Stimulated activated CD4-positive, alpha-beta T cell treated with anti-CD3 and anti-CD28 coated beads, Interleukin-12 subunit alpha, Interleukin-12 subunit beta, amount 100 ng/mL, for 48 hours (primary cell): Measurements from ENCODE around the gene CYP1A2.
"Not testable (repeated sequence)": the region's sequence is repeated elsewhere in the genome, so short reads cannot be mapped to it uniquely, and the experiment has no call there.

ENCODE experiments used
- DNase-seq, 3 donors: peaks; one replicate each; pipeline ENCODE4 v3.0.0-alpha.2; 2020; ENCODE audit warnings: low read depth in 2 of 3, low spot score in 1 of 3

Gene CYP1A2, protein sequence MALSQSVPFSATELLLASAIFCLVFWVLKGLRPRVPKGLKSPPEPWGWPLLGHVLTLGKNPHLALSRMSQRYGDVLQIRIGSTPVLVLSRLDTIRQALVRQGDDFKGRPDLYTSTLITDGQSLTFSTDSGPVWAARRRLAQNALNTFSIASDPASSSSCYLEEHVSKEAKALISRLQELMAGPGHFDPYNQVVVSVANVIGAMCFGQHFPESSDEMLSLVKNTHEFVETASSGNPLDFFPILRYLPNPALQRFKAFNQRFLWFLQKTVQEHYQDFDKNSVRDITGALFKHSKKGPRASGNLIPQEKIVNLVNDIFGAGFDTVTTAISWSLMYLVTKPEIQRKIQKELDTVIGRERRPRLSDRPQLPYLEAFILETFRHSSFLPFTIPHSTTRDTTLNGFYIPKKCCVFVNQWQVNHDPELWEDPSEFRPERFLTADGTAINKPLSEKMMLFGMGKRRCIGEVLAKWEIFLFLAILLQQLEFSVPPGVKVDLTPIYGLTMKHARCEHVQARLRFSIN

GRCh38 chr15:74748322-74748946, at the start of gene CYP1A2:
Gene CYP1A2, plus strand, starts transcription at chr15:74748845. Its CDS starts 894 bp downstream, at chr15:74749739.
- DNase-seq, result no peak

GRCh38 chr15:74709011-74709410, 39.6 kb upstream of the CYP1A2 start:
- no peak for DNase-seq

DNA sequence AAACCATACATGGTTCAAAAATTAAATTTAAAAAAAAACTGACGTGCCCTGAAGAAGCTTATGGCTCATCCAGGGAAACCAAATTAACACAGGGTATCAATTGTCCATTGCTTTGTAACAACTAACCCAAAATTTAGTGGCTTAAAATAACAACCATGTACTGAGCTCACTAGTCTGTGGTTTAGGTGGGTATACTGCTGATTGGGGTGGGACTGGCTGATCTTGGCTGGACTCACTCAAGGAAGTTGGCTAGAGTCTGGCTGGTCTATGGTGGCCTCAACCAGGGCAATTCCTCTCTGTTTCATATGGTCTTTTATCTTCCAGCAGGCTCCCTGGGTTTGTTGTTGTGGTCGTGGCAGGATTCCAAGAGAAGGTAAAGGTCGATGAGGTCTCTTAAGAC, 38.8 kb upstream of the CYP1A2 start:
- no peak for DNase-seq

- DNase-seq, result no peak
These were observed 38.1 kb upstream of the CYP1A2 start for GRCh38 chr15:74710319-74711094.

DNA sequence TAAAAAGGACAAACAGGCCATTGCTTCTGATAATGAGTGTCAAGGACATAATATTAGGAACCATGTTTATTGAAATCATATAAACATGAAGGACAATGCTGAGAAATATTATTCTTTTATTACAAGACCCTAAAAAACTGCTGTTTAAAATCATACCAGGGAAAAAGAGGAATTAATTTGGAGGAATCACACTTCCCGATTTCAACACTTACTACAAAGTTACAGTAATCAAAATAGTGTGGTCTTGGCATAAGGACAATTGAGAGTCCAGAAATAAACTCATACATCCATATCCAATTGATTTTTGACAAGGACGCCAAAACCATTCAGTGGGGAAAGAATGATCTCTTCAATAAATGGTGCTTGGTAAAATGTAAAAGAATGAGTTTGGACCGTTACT, 36.3 kb upstream of the CYP1A2 start:
- DNase-seq, result no peak

GRCh38 chr15:74716651-74717050, 32.0 kb upstream of the CYP1A2 start:
- DNase-seq, result no peak

DNA sequence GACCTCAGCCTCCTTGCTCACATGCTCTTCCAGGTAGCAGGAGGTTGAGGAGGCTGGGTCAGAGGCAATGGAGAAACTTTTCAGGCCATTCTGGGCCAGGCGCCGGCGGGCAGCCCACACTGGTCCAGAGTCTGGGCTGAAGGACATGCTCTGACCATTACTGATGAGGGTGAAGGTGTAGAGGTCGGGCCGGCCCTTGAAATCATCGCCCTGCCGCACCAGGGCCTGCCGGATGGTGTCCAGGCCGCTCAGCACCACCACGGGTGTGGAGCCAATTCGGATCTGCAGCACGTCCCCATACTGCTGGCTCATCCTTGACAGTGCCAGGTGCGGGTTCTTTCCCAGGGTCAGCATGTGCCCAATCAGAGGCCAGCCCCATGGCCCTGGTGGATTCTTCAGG, 26.1 kb upstream of the CYP1A2 start:
- no peak for DNase-seq

GRCh38 chr15:74723187-74723586, 25.5 kb upstream of the CYP1A2 start:
- DNase-seq, result no peak

DNA sequence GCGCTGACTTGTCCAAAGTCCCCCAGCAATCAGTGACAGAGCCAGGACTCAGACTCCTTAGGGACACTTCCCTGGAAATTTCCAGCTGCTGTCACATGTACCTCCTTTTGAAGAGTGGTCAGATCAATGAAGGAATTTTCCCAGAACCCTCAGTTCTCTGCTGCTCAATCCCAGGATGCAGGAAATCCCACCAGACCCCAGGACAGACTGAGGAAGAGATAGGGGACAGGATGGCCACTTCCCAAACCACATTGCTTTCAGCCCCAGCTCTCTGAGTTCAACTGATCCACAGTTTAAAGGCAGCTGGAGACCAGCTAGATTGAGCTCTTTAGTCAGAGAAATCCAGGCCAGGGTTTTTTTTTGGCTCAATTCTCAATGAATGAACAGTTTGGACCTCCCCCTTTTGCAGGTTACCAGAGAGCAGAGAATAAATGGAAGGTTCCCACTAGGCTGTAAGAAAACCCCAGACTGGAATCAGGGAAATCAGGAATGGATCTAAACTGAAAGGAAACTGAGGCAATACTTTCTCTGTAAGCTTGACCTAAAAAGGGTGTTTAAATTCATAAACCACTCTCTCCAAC, 24.8 kb upstream of the CYP1A2 start:
- no peak for DNase-seq

- no peak for DNase-seq
These were observed 23.9 kb upstream of the CYP1A2 start for GRCh38 chr15:74724570-74725224.

DNA sequence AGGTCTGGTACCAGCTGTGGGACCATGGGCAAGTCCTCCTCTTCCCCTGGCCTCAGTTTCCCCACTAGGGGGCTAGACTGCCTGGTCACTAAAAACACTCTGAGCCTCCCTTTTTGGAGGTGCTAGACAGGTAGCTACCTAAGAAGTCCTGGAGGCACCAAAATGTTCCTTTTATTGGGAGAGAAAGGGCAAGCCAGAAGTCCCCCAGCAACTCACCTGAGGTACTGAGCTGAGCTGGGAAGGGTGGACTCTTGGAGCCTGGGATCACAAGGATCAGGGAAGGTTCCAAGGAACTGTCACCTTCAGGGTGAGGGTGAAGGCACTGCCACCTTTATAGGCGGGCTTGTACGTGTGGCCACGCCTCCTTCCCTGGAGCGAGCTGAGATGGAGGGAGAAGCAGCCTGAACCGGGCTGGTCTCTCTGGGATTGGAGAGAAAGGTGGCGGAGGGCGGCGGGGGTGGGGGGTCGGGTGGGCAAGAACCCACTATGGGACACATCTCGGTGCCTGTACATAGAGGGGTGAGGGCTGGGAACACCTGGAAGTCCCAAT, 23.3 kb upstream of the CYP1A2 start, which contains the start of gene CYP1A1:
Gene CYP1A1, minus strand, starts transcription at position 304 of the 550 bp plus-strand sequence. CDS start 2,431 bp downstream, outside the sequence.
- peak in 1 of 3 donors; percentile 20 for DNase-seq

- peak in 2 of 3 donors; percentile 24 to 39 for DNase-seq
These were observed 22.5 kb upstream of the CYP1A2 start for GRCh38 chr15:74725845-74726773.

DNA sequence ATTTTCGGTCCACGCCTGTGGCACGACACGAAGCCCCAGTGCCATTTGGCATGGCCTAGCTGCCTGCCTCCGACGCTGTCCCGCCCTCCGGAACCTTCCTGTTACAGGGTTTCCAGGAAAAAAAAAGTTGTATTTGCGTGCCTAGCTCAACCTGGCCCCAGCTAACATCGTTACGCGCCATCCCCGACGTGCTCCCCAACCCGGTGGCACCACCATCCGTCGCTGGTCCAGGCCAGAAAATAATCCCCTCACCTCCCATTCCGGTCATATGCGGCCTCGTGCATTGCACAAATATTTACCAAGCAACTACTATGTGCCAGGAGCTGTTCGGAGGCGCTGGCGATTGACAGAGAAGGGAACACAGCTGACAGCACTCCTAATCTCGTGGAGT, 21.9 kb upstream of the CYP1A2 start:
- no peak for DNase-seq

- no peak for DNase-seq
These were observed 20.9 kb upstream of the CYP1A2 start for GRCh38 chr15:74727727-74728126.

GRCh38 chr15:74728699-74729098, 19.9 kb upstream of the CYP1A2 start:
- not testable (repeated sequence) for DNase-seq

- DNase-seq, result not testable (repeated sequence)
These were observed 19.3 kb upstream of the CYP1A2 start for GRCh38 chr15:74729372-74729771.

GRCh38 chr15:74730619-74731316, 17.9 kb upstream of the CYP1A2 start:
- DNase-seq, result no peak

- no peak for DNase-seq
These were observed 15.8 kb upstream of the CYP1A2 start for GRCh38 chr15:74732846-74733245.

DNA sequence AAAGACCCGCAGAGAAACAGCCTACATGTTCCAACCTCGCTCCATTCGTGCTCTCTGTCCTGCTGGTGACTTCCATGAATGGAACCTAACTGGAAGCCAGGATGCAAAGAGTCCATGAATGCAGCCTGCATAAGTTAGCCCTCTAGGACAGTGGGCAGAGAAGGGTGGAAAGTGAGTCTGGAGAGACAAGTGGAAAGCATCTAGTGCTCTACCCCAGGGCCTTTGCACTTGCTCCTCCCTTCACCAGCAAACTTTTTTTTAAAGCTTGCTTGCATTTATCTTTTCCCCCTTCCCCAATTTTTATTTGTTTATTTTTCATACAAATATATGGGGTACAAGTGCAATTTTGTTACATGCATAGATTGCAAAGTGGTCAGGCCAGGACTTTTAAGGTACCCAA, 15.4 kb upstream of the CYP1A2 start:
- DNase-seq, result no peak
